HFFc6 (cell line): ENCODE data around the gene FIP1L1. TPM values are rescaled to one million over a fixed set of nuclear protein-coding genes. Genes with fewer than 3 reads are reported as not detected.

Experiments used
- DNase-seq: peaks from one replicate; pipeline ENCODE4 v3.0.0-alpha.2; 2018
- H3K27ac Mint-ChIP-seq: 2 replicates; pipeline ENCODE4 v1.8.0; 2020; ENCODE audit warnings: mild to moderate bottlenecking, mixed read lengths
- H3K27me3 Mint-ChIP-seq: 2 replicates; pipeline ENCODE4 v1.8.0; 2021; ENCODE audit warnings: mild to moderate bottlenecking, moderate library complexity, mixed read lengths; ENCODE audit not compliant: insufficient read depth
- H3K36me3 Mint-ChIP-seq: 2 replicates; pipeline ENCODE4 v1.8.0; 2021; ENCODE audit warnings: low read depth, mixed read lengths
- H3K4me1 Mint-ChIP-seq: 2 replicates; pipeline ENCODE4 v1.8.0; 2020; ENCODE audit warnings: low read depth, mixed read lengths
- H3K4me3 Mint-ChIP-seq: 2 replicates; pipeline ENCODE4 v1.8.0; 2020; ENCODE audit warnings: mild to moderate bottlenecking, moderate library complexity, mixed read lengths
- H3K9me3 Mint-ChIP-seq: 2 replicates; pipeline ENCODE4 v1.8.0; 2020; ENCODE audit warnings: mild to moderate bottlenecking, mixed read lengths
- CTCF ChIP-seq: fragments of 200-600 bp; sonication (generic); IDR thresholded peaks from 2 replicates; pipeline ENCODE4 v1.5.0; 2021; ENCODE audit warnings: antibody characterized with exemption, mild to moderate bottlenecking
- total RNA-seq, 6 experiments: library from RNA; stranded (reverse); fragmentation: NEBNext Ultra II Directional; extraction: Animal tissue kit (Norgen Biotek cat#: 25700); gene quantifications; 2 replicates in 1 of 6; 3 replicates in 5 of 6; pipeline ENCODE4 v1.2.3, GENCODE V29; 2021

FIP1L1 gene
- total RNA-seq, 6 experiments from 2014 or later: 56.3 to 81.5 (median 77.4) TPM

DNA sequence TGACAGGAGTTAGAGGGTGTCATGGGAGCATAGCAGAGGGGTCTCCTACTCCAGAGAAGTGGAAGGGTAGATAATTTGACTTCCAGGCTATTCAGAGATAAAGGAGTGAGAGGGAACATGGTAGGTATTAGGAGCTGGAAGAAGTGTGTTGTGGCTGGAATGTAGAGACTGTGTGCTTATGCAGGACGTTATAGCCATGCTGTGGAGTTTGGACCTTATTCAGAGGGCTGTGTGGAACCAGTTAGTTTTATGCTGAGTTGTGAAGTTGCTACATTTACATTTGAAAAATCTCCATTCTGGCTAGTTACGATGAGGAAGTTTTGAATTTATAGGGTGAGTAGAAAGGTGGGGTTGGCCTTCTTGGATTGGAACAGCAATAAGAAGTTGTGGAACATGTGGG, 67.5 kb downstream of the FIP1L1 start:
- no peaks in the 10 kb centered on the region for H3K27me3 Mint-ChIP-seq
- H3K4me1 Mint-ChIP-seq: peaks cover 8% of the 10 kb centered on the region
- TF ChIP-seq CTCF: no peak
- no peak overlapping the region for H3K4me3 Mint-ChIP-seq
- no peaks in the 10 kb centered on the region for H3K9me3 Mint-ChIP-seq
- H3K36me3 Mint-ChIP-seq: peaks cover 23% of the 10 kb centered on the region
- DNase-seq: no peak
- H3K27ac Mint-ChIP-seq: no peak overlapping the region

DNA sequence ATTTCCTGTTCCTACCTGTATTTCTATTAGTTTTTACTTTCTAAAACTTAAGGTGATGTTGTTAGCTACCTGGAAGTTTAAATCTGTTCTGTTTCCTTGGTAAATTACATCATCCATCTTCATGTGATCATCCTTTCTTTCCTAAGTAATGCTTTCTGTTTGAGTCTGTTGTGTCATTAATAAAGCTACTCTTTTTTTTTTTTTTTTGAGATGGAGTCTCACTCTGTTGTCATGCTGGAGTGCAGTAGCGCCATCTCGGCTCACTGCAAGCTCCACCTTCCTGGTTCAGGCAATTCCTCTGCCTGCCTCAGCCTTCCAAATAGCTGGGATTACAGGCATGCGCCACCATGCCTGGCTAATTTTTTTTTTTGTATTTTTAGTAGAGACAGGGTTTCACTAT, 73.3 kb downstream of the FIP1L1 start:
- peak overlapping the region; percentile 53 for H3K27ac Mint-ChIP-seq
- no peaks in the 10 kb centered on the region for H3K9me3 Mint-ChIP-seq
- no peaks in the 10 kb centered on the region; the same call in 1 of the 2 replicates for H3K27me3 Mint-ChIP-seq
- no peak overlapping the region; the same call in 1 of the 2 replicates for H3K4me3 Mint-ChIP-seq
- DNase-seq: peak; percentile 11
- H3K36me3 Mint-ChIP-seq: peaks cover 48% of the 10 kb centered on the region
- H3K4me1 Mint-ChIP-seq: peaks cover 46% of the 10 kb centered on the region
- TF ChIP-seq CTCF: no peak

DNA sequence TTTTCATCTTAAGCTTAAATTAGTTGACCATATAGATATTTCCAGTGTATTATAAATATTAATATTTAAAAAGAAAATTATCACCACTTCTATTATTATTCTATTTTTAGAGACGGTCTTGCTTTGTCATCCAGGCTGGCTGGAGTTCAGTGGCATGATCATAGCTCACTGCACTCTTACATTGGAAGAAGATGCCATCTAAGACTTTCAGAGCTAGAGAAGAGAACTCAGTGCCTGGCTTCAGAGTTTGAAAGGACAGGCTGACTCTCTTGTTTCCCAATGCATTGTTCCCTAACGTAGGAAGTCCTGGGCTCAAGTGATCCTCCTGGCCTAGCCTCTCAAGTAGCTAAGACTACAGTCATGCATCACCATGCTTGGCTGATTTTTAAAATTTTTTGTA, 75.9 kb downstream of the FIP1L1 start:
- DNase-seq: no peak
- Mint-ChIP-seq H3K9me3 (no peaks in the 10 kb centered on the region), H3K4me1 (peaks cover 58% of the 10 kb centered on the region), H3K36me3 (peaks cover 45% of the 10 kb centered on the region), H3K27ac (peak overlapping the region; percentile 42; the same call in 1 of the 2 replicates), H3K4me3 (no peak overlapping the region), H3K27me3 (no peaks in the 10 kb centered on the region; the same call in 1 of the 2 replicates)
- no peak for TF ChIP-seq CTCF

- H3K36me3 Mint-ChIP-seq: peaks cover 61% of the 10 kb centered on the region
- TF ChIP-seq CTCF: no peak
- peaks cover 61% of the 10 kb centered on the region for H3K4me1 Mint-ChIP-seq
- DNase-seq: no peak
- no peak overlapping the region for H3K4me3 Mint-ChIP-seq
- H3K27me3 Mint-ChIP-seq: no peaks in the 10 kb centered on the region; the same call in 1 of the 2 replicates
- no peaks in the 10 kb centered on the region for H3K9me3 Mint-ChIP-seq
- H3K27ac Mint-ChIP-seq: peak overlapping the region; percentile 40; the same call in 1 of the 2 replicates
These were observed 78.3 kb downstream of the FIP1L1 start for GRCh38 chr4:53455766-53456165.

- H3K27me3 Mint-ChIP-seq: no peaks in the 10 kb centered on the region; the same call in 1 of the 2 replicates
- no peak overlapping the region; the same call in 1 of the 2 replicates for H3K27ac Mint-ChIP-seq
- no peak for DNase-seq
- no peak overlapping the region for H3K4me3 Mint-ChIP-seq
- peaks cover 61% of the 10 kb centered on the region for H3K36me3 Mint-ChIP-seq
- H3K9me3 Mint-ChIP-seq: no peaks in the 10 kb centered on the region
- no peak for TF ChIP-seq CTCF
- peaks cover 61% of the 10 kb centered on the region for H3K4me1 Mint-ChIP-seq
These were observed 78.7 kb downstream of the FIP1L1 start for GRCh38 chr4:53456178-53456577.

- Mint-ChIP-seq H3K9me3 (no peaks in the 10 kb centered on the region), H3K27me3 (no peaks in the 10 kb centered on the region), H3K4me1 (peaks cover 53% of the 10 kb centered on the region), H3K4me3 (peak overlapping the region; percentile 32; the same call in 1 of the 2 replicates), H3K27ac (peak overlapping the region; percentile 36; the same call in 1 of the 2 replicates), H3K36me3 (peaks cover 55% of the 10 kb centered on the region)
- DNase-seq: peak; percentile 39
- TF ChIP-seq CTCF: no peak
These were observed 82.1 kb downstream of the FIP1L1 start for GRCh38 chr4:53459548-53459947.
